Stimulated activated CD4-positive, alpha-beta T cell treated with anti-CD3 and anti-CD28 coated beads, Interleukin-15, amount 100 ng/mL, for 1 hour (primary cell): ENCODE measurements around the gene ACD.
A peak's percentile ranks its signal among the peaks of the same experiment; 100 is the strongest.

Experiments used
- DNase-seq, 2 donors: peaks; one replicate each; pipeline ENCODE4 v3.0.0-alpha.2; 2020; ENCODE audit warnings: low read depth in 1 of 2, low spot score in 1 of 2

ACD gene

GRCh38 chr16:67676516-67676915 lies 16.5 kb upstream of the ACD start:
- DNase-seq: no peak

- DNase-seq: no peak
Measured at GRCh38 chr16:67675999-67676398, 15.9 kb upstream of the ACD start.

GRCh38 chr16:67675579-67675935 lies 15.5 kb upstream of the ACD start:
- no peak for DNase-seq

DNA sequence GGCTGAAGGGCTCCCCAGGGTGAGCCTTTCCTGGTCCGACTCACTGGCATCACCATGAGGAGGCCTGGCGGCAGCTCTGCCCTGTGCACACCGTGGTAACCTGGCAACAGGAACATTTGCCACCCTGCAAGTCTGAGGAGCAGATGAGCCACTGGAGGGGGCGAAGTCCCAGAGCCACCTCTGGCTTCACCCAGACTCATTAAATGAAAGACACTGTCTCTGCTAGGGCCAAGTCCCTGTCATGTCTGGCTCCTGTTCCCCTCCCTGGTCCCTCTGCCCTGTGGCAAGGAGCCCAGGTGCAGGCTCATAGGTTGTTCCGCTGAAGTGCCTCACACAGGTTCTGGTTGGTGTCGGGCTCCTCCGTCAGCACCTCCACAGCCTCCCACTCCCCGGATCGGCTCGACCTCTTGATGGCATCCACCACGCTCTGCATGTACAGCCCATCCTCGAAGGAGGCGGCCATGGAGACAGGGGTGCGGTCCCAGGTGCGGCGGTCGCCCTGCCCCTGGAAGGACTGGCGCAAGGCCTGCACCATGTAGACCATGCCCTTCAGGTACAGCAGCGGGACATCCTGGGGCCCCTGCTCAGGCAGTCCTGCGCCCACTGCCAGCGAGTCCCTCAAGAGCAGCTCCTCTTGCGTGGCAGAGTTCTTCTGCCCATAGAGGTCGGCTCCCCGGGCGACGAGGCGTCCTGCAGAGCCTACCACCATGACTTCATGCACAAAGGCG lies 15.0 kb upstream of the ACD start:
- no peak for DNase-seq

DNA sequence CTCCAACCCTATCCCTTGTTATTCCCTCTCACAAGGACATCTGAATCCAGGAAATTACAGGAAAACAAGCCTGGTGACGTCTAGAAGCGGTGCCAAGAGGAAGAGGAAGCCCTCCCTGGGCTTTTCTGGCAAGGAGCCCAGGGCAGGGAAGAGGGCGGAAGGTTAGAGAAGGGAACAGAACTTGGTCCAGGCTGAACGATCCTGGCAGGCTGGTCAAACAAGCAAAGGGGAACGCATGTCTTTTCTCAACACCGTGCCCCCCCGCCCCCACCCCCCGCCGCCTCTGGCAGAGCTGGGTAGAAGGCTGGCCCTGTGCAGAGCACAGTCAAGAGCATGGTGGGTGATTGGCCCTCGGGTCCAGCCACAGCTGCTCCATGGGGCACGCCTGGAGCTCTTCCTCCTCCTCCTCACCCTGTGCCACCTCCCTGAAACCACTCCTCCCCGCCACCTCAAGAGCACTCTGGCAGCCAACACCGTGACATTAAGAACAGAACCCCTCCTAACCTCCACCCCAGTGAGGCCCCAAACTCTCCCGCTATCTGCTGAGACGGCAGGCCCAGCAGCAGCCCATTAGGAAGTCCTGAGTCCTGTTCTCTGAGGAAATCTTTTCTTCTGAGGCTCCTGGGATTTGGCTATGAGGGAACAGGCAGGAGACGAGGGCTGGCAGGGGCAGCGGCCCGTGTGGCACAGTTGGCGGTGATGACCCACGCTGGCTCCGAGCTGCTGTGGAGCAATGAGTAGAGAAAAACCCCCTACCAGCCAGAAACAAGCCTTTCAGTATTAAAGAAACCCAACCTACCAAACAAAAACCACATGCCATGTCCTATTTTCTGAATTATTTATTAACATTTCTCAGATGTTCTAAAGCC lies 13.9 kb upstream of the ACD start:
- no peak for DNase-seq

- no peak for DNase-seq
Measured at GRCh38 chr16:67672739-67673662, 12.9 kb upstream of the ACD start.

DNA sequence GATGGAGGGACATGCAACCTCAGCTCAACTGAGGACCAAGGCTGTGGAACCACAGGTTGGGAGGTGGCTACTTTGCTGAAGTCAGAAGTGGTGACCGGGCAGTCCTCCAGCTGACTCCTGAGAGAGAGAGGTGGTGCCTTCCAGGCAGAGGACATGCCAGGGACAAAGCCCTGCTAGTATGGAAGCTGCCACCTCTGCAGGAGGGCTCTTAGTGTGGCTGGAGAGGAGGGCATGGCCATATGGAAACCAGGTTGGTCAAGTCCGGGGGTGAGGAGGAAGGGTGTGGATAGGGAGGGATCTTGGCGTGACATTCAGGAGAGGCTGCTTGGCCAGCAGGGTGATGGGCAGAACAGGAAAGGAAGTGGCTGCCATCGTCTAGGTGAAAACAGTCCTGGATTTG lies 12.2 kb upstream of the ACD start:
- DNase-seq: no peak

DNA sequence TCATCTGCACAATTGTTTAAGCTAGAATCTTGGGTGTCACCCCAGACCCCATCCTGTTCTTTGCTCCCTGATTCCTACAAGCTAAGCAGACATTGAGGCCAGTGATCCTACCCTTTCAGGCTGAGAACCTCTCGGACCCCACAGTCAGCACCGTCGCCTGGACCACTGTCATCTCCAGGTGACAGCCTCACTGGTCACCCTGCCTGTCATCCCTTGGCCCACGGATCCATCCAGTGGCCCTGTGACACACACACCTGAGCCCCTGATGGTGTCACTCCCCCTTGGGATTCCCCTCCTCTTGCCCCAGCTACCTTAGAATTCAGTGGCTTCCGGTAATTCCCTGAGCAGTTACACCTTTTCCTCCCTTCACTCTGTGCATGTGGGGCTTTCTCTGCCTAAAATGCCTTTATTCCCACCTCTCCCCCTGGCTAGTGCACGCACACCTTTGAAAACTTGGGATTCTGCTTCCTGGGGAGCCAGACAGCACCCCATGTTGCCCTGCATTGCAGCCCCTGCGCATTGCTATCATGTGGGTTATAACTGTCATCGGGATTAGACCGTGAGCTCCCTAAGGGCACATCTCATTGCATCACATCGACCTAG lies 9.5 kb upstream of the ACD start:
- no peak for DNase-seq

GRCh38 chr16:67668495-67669157 lies 8.6 kb upstream of the ACD start:
- no peak for DNase-seq

- peak; percentile 63 to 64 for DNase-seq
Measured at GRCh38 chr16:67667817-67668494, 7.9 kb upstream of the ACD start.

DNA sequence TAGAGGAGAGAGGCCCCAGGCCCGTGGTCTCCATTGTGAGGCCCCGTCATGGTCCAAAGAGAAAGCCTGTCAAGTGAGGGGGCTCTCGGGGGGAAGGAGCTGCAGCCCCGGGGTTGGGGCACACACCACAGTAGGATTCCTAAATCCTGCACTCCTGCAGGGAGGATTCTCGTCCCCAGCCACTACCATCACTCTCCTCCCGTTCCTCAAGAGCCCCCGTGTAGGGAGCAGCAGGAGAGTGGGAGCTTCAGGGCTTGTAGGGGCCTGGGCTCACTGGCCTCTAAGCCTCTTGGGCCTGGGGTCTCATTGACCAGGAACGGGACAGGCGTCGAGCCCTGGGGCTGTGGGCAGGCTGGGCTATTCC lies 7.4 kb upstream of the ACD start:
- no peak for DNase-seq

DNA sequence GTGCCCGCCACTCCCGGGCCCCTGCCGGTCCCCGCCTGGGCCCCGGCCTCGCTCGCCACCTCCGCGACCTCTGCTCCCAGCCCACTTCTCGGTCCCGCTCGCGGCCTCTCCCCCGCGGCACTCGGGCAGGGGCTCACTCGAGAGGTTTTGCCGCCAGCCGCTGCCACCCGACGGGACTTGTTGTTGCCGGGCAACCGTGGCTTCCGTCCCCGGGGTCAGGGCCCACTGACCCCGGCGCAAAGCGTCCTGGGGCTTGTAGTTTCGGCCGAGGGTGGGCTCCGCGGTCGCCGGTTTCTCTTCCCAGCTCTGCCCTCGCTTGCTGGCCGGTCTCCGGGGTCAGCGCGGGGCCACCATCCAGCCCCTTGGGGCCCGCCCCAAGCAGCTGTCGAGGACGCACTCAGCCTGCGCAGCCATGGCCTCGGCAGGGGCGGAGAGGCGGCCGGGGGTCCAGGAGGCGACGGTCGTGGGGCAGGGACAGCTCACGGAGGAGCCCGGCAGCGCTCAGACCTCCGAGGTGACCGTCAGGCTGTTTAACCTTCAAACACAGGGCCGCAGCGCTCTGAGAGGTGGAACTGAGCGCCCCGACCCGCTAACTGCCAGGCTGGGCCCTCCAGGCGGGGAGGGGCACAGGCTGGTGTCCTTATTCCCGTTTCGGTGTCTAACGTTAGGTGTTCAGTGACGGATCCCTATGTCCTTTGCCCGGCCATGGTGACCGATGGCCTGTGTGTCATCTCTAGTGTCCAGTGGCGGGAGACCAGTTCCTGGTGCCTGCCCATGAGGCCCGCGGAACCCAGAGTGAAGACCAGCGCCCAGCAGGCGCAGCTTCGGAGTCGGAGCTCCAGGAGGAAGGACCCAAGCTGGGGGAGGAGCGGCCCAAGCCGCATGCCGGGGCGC lies 6.7 kb upstream of the ACD start, which contains the start of the genes C16orf86 and ENKD1:
TSS of gene C16orf86 (plus strand) at position 256 of the 894 bp plus-strand sequence. CDS start at position 413, 157 bp downstream.
TSS of gene ENKD1 (minus strand) at position 192 of the 894 bp plus-strand sequence. CDS start 308 bp downstream, outside the sequence.
- DNase-seq: peak; percentile 68

- DNase-seq: no peak
Measured at GRCh38 chr16:67666032-67666551, 6.0 kb upstream of the ACD start.

DNA sequence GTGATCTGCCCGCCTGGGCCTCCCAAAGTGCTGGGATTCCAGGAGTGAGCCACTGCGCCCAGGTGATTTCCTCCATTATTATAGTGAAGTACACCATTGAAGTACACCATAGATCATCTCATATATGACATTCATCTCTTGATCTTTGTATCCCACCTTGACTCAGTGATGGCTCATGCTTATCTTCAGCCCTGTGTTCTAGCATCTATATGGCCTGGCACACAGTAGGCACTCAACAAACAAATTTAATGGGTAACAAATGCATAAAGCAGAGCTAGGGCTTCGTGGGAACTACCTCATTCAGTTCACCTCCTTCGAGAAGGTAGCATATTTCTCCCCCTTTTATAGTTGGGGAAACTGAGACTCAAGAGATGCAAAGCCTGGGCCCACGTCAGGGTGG lies 5.5 kb upstream of the ACD start:
- DNase-seq: no peak

DNA sequence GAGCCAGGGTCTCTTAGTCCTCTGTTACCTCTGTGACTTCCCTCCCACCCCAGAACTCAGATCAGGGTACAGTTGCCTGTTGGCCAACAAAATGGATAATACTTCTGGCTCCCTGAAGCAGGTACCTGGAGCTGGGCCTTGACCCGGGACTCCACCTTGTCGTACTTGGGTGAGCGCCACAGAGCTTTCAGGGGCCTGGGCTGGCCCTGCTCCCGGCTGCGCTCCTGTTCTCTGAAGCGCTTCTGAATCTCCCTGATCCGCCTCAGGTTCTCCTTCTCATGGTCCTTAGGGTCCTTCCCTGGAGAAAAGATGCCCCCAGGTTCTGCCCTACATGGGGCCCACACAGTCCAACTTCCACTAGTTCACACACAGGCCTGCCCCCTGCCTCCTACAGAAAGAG lies 4.8 kb upstream of the ACD start:
- no peak for DNase-seq

- DNase-seq: no peak
Measured at GRCh38 chr16:67664258-67664657, 4.2 kb upstream of the ACD start.

DNA sequence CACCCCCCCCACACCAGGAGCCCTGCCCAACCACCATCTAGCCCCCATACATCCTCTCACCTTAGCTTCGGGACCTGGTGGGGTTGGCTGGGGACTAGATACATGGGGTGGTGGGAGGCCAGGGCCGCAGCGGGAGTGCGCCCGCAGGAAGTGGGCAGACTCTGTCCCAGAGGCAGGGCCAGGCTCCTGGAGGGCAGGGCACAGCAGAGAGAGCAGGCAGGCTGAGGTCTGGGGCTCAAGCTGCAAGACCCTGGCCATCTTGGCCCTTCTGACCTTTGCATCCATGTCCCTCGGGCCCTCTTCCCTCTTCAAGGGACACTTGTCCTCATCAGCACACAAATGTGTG lies 3.8 kb upstream of the ACD start:
- DNase-seq: no peak

GRCh38 chr16:67663151-67663876 lies 3.3 kb upstream of the ACD start:
- DNase-seq: no peak
